ENCODE measurements around the gene PRRG3.

DNA sequence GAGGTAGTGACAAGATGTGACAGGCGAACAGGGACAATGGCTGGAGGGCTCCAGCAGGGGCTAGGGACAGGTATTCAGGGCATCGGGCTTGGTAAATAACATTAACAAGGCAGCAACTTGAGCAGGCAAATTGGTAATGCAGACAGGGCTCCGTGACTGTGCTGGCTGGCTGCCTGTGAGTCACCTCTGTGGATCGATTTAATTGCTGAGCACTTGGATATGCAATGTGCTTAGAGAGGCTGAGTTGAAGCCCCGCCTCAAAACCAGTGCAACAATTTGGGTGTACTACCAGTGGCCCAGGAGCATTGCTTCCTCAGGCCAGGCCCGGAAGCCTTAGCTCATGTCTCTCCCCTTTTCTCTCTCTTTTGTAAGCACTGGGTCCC is 58.8 kb downstream of the PRRG3 start:
- TF ChIP-seq POLR2A (IDR thresholded peaks at IDR 0.05) (no peak), CTCF (IDR thresholded peaks at IDR 0.05) (no peak), POLR2AphosphoS5 (IDR thresholded peaks at IDR 0.05) (no peak)

Data from prostate gland (tissue), 2 donors.